Activated CD8-positive, alpha-beta memory T cell treated with anti-CD3 and anti-CD28 coated beads, Interleukin-2, amount 50 U/mL, for 24 hours (primary cell): ENCODE results near the gene DUSP8.

Experiments used
- DNase-seq: peaks from one replicate; pipeline ENCODE4 v3.0.0-alpha.2; 2020; ENCODE audit errors: extremely low read depth

Gene DUSP8

DNA sequence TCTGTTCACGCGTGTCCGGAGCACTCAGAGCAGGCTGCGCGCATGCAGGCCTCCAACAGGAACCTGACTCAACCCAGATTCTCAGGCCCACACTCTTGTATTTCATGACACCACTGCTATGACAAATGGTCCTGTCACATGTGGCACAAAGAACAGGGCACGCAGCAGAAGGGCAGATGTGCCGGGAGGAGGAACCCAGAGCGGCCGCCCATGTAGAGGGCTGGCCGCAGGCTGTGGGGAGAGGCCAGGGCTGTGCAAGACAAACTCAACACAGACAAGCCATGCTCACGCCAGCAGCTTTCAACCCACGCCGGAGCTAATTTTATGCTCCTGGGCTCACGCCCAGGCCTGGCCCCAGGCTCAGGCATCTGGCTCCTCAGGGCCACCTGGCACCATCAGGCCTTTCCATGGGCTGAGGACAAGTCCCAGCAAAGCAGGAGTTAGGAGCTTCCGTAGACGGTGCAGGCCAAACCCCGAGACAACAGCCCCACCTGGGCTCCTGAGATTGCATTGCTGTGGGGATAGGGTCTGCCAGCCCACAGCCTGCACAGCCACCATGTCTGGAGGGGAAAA is 40.0 kb downstream of the DUSP8 start:
- no peak for DNase-seq

GRCh38 chr11:1531449-1532013 is 40.5 kb downstream of the DUSP8 start:
- no peak for DNase-seq

DNA sequence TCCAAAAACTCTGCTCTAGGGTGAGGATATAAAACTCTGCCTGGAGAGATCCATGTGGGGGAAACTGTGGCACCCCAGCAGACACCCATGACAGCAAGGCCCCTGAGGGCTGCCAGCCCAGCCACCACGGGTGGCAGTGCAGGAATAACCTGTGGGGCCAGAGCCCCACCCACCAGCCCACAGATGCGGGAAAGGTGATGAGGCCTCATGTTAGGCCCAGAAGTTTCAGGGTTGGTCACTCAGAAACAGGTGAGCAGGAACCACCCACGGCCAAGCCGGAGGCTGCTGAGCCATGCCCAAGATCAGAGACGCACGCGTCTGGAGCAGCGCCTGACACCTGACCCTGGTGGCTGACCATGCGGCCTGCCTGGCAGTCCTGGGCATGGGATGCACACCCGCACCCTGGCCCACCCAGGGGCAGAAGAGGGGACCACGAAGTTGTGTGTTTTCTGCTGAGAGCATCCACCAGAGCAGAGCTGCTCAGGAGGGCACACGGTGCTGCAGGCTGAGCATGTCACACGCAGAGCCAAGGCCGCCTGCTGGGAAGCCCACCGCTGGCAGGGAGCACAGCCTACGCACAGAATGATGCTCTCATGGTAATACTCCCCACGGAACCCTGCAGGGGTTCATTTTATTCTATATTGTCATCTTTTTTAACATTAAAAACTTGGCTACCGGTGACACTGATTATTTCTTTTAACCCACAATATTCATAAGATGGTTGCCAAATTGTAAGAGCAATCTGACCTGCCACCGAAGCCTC is 41.2 kb downstream of the DUSP8 start:
- DNase-seq = no peak

DNA sequence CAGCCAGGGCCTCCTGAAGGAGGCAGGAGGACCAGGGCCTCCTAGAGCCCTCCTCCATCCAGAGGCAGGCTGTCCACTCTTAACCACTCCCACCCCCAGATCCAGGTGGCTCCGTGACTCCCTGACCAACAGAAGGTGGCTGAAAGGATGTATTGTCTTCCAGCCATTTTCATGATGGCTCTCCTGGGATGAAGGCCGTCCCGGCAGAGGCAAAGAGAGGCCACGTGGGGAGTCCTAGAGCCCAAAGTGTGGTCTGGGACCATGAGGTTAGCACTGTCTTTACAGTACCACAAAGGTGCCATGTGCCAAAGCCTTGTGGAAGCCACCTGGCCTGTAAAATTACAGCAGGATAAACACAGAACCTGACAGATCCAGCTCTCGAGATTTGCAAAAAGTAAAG is 42.3 kb downstream of the DUSP8 start:
- DNase-seq = no peak

DNA sequence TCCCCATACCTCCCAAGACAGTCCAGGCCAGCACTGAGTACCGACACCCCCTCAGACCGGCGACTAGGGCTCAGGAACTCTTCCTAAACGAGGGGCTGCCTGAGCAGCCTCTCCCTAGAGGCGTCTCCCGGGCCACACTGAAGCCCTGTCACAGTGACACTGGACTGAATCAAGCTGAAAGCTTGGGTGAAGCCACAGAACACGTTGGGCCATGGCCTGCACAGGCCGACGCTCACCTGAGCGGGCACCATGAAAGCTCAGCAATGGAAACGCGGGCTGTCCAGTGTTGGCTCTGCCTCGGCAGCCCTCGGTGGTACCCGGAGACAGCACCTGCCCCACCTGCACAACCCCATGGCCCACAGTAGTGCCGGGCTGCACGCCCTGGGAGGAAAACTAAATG is 42.8 kb downstream of the DUSP8 start:
- no peak for DNase-seq

DNA sequence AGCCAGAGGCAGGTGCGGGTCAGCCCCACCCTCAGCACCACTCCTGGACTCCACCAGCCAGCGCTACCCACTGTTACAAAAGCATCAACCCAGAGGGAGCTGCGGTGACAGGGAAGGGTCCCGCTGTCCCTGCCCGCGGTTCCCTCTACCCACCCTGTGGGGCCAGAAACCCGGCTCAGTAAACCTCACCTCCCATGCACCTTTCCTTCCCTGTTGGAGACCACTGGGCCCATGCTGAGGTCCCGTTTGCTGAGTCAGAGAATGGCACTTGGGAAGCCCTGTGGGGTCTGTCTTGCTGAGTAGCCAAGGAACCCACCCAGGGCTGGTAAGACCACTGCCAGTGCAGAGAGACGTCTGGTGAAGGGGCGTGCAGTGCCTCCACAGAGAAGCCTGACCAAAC is 43.4 kb downstream of the DUSP8 start:
- no peak for DNase-seq

DNA sequence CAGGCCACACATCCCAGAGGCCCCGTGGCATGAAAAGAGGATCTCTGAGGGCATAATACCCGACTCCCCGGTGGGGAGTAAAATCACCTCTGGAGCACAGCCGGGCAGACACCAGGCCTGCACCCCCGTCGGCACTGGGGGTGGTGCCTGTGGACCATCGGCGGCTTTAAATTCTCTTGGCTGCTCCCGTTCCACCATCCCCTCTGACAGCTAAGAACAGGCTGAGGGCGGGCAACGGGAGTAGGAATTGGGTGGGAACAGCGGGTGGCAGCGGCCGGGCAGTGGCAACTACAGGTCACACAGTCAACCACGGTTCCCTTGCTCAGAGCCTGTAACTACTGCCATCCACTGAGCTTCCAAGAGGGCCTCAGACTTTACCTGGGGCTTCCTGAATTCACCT is 45.3 kb downstream of the DUSP8 start:
- no peak for DNase-seq

DNA sequence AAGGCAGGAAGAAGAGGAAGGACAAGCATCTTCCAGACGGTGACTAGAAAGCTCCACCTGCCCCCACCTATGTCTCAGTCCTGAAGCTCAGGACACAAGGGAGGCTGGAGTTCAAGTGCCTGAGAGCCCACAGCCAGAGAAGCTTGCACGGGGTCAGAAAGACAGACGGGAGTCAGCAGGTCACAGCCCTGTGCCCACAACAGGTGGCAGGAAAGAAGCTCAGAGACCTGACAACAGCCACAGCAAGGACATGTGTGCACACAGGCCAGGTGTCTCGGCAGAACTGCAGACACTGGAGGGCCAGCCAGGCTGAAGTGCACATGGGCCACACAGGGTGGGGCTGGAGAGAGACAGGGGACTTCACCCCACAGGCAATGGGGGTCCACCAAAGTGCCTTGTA is 48.3 kb downstream of the DUSP8 start:
- DNase-seq = no peak

- no peak for DNase-seq
Observed at GRCh38 chr11:1523077-1523476, 49.0 kb downstream of the DUSP8 start.

DNA sequence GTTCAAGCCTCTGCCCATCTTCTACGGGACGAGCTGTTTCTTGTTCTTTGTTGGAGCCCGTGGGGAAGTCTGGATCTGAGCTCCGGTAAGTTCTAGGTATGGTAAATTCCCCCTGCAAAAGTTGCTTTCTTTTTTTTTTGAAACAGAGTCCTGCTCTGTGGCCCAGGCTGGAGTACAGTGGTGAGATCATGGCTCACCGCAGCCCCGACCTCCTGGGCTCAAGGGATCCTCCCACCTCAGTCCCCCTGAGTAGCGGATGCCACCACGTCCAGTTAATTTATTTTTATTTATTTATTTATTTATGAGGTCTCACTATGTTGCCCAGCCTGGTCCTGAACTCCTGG is 50.0 kb downstream of the DUSP8 start:
- no peak for DNase-seq

- no peak for DNase-seq
Observed at GRCh38 chr11:1521382-1522080, 50.5 kb downstream of the DUSP8 start.

- no peak for DNase-seq
Observed at GRCh38 chr11:1520663-1521267, 51.3 kb downstream of the DUSP8 start.

- DNase-seq = no peak
Observed at GRCh38 chr11:1520209-1520662, 51.8 kb downstream of the DUSP8 start.

DNA sequence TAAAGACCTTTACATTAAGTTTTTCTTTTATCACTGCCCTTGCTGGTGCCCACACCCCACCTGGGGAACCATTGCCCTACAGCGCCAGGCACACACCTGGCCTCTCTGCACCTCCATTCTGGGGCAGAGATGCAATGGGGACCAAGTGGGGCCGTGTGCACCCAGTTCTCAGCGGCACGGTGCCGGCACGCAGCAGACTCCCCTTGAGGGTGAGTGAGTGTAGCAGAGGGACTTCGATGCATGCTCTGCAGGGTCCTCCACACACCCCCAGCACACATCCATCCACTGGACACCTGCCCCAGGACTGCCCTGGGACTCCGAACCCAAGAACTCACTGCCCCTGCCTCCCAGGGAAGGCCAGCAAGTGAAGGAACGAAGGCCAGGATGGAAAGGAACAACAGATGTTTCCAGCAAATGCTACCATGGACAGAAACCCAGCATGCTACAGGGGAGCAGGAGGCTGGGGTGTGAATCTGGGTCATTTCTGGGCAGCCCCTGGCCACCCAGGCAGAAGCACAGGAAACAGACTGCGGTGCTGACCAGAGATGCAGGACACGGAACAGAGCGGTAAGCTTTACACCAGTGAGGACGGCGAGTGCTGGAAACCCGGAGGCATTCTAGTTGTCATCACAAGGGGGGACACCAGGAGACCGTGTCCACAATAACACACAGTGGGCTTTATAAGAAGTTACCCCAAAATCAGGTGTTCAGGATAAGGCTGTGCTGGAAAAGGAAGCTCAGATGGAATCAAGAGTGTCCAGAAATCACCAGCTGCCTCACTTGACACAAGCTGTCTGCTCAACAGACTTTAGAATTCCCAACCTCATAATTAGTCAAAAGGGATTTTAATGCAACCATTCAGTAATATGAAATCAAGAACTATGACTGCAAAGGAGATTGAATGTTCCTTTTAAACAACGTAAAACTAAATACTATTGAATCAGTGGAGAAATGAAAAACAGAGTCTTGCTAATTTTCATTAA is 52.8 kb downstream of the DUSP8 start:
- no peak for DNase-seq

DNA sequence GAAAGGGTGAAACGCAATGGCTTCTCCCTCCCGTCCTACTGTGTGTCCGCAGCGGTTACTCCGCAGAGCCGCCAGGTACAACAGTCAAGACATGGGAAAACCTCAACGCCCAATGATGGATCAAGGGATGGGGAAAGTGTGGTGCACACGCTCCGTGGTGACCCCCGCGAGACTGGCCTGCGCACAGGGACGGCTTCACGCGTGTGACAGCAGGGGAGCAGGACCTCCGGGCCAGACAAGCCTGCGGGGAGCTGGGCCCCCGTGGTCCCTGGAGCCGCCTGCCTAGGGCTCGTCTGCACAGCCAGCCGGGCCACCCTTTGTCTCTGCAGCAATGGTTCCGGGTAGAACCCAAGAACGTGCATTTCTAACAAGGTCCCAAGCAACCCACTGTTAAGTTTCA is 53.8 kb downstream of the DUSP8 start:
- no peak for DNase-seq

DNA sequence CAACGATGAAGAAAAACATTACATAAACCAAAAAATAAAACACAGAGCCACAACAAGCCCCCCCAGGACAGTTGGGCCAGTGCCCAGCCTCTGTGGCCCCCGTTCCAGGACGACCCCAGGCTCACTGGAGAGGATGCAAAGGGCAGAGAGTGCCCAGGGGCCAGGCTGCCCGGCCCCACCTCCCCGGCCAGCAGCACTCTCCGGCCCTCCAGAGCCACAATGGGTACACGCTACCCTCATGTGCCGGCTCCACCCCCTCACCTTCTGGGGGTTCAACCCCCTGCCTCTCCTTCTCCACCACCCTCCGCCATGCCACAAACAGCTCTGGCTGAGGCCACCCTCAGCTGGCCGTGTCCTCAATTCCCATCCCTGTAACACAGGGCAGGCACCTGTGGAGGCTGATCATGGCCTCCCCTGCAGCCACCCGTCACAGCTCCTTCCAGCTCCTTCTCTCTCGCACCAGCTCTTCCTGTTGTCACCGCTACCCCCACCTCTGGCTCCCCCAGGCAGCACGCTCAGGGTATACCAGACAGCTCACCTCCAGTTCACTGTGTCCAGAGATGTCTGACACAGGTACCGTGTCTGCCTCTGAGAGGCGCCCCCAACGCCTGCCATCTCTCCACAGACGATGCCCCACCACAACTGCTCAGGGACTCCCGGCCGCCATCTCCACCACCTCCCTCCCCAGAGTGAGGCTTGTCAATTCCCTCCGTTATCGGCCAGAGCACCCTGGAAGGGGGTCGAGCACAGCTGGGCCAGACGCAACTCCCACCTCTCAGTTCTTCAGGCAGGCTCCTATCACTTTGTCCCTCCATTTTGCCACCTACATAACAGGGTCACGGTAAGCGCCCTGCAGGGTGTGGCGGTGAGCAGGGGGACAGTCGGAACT is 54.7 kb downstream of the DUSP8 start:
- no peak for DNase-seq

DNA sequence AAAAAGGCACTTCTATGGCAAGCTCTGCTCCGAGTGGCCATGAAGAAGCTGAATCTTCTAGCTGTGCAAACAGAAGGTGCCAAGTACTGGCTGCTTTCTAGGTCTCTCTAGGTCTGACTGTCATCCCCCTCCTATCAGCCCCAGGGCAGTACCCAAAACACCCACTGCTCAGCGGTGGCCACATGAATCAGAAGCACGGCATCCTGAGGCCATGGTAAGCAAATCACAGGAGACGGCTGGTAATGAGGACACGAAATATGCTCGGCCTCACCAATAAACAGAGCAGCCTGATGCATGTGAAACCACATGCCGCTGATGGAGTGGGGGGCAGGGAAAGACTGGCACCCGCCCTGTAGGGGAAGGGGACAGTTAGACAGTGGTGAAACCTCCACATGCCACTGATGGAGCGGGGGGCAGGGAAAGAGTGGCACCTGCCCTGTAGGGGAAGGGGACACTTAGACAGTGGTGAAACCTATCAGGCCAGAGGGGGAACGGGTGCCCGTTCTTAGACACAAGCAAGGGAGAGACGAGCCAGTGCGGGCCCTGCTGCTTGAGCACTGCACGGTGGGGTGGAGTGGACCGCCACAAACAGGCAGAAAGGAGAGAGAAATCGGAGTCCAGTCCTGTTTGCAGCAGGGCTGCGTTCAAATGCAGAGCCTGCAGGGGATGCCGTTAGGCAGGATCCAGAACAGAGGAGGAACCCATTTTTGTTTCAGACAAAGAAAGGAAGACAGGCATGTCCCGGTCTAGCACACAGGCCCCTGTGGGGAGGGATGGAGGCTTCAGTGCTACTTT is 55.6 kb downstream of the DUSP8 start:
- DNase-seq = no peak

DNA sequence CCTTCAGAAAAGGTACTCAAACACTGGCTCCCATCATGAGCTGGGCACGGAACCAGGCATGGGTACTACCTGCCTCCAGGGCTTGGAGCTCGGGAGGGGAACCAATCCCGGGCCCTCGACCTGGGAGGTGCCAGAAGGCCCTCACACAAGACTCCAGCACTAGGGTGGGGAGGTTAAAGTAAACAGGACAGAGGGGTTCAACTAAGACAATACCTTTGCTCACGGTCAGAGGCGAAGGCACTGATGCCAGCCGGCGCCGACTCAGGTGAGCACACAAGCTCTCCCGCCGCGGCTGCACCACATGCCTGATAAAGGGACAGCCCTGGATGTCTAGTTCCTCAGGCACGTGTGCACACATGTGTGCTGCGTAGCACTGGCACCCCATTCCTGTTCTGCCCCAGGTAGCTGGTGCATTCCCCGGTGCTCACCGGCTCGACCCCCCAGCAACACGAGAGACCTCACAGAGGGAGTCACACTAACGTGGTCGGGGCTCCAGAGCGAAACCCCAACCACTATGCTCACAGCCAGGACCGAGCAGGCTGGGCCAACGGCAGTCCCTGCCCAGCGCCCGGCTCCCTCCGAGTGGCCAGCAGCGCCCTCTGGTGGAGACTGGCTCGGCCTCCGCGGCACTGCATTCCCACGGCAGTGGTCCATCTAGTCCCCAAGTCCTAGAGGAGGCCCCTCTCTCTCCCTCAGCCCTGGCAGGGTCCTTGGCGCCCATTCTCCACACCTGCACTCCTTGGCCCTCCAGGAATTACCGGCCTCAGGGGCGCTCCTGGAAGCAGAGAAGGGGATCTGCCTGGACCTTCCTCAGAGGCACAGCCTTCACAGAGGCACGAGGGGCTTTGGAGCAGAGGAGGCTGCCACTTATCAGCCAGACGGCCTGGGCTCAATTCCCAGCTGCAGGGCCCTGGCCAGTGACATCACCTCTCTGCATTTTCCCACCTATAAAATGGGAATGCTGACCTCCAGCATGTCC is 56.7 kb downstream of the DUSP8 start:
- peak; percentile 42 for DNase-seq
